GM21381 (cell line): Measurements from ENCODE around the gene OR9Q2.
"Not testable (repeated sequence)": the region's sequence is repeated elsewhere in the genome, so short reads cannot be mapped to it uniquely, and the experiment has no call there.

Source experiments
- ATAC-seq: cut with Tn5 transposase; IDR thresholded peaks from one replicate; pipeline ENCODE4 v1.9.1; 2021; ENCODE audit warnings: mild to moderate bottlenecking, moderate library complexity; ENCODE audit not compliant: unreplicated experiment

The OR9Q2 gene

GRCh38 chr11:58188770-58189169, at the start of gene OR9Q2:
OR9Q2 (plus strand) TSS chr11:58189070; CDS start chr11:58190491, 1,421 bp downstream.
- no peak for ATAC-seq

GRCh38 chr11:58142761-58143160, 46.1 kb upstream of the OR9Q2 start:
- no peak for ATAC-seq

GRCh38 chr11:58152781-58153180, 36.1 kb upstream of the OR9Q2 start:
- ATAC-seq, result no peak

GRCh38 chr11:58164389-58164788, 24.5 kb upstream of the OR9Q2 start:
- no peak for ATAC-seq

GRCh38 chr11:58164990-58165389, 23.9 kb upstream of the OR9Q2 start:
- ATAC-seq, result no peak

GRCh38 chr11:58165504-58166106, 23.3 kb upstream of the OR9Q2 start:
- no peak for ATAC-seq

GRCh38 chr11:58177409-58178054, 11.3 kb upstream of the OR9Q2 start:
- no peak for ATAC-seq

GRCh38 chr11:58178444-58178843, 10.4 kb upstream of the OR9Q2 start:
- ATAC-seq, result no peak

GRCh38 chr11:58179648-58180047, 9.2 kb upstream of the OR9Q2 start:
- ATAC-seq, result no peak

GRCh38 chr11:58186938-58187337, 1.9 kb upstream of the OR9Q2 start:
- ATAC-seq, result no peak

- no peak for ATAC-seq
These were observed 3.4 kb downstream of the OR9Q2 start for GRCh38 chr11:58192229-58192628.

- ATAC-seq, result no peak
These were observed 4.5 kb downstream of the OR9Q2 start for GRCh38 chr11:58193391-58193790.

GRCh38 chr11:58195939-58196338, 7.1 kb downstream of the OR9Q2 start:
- ATAC-seq, result no peak

GRCh38 chr11:58199271-58199670, 10.4 kb downstream of the OR9Q2 start:
- ATAC-seq, result no peak

- no peak for ATAC-seq
These were observed 15.2 kb downstream of the OR9Q2 start, which contains the start of gene OR1S2 for GRCh38 chr11:58204042-58204441. OR1S2 (minus strand) TSS chr11:58204142; CDS start chr11:58204142, 0 bp downstream.

GRCh38 chr11:58212420-58212819, 23.6 kb downstream of the OR9Q2 start, which contains the start of gene OR1S1:
OR1S1 (plus strand) TSS chr11:58212720.
- ATAC-seq, result not testable (repeated sequence)

- no peak for ATAC-seq
These were observed 27.6 kb downstream of the OR9Q2 start for GRCh38 chr11:58216476-58216875.

- no peak for ATAC-seq
These were observed 33.9 kb downstream of the OR9Q2 start for GRCh38 chr11:58222721-58223120.

GRCh38 chr11:58227956-58228615, 39.2 kb downstream of the OR9Q2 start:
- ATAC-seq, result no peak
